Common myeloid progenitor, CD34-positive (primary cell): ENCODE measurements around the gene SC5D.

Experiments used
- CTCF ChIA-PET: fragments of 350-600 bp; sonication (Branson Sonifier 250); formaldehyde crosslinking; loops from one replicate; lab custom pipeline; 2021; ENCODE audit warnings: antibody characterized with exemption; lab: Charles Lee
- POLR2A ChIA-PET: fragments of 350-600 bp; sonication (Branson Sonifier 250); formaldehyde crosslinking; loops from one replicate; lab custom pipeline; 2021; ENCODE audit warnings: antibody characterized with exemption; lab: Charles Lee
- DNase-seq, 3 donors: peaks; one replicate each; pipeline versions ENCODE4 v3.0.0 to v3.0.0-alpha.2; 2013
- H3K27ac ChIP-seq, 2 experiments: 1 replicate in 1 of 2; 2 replicates in 1 of 2; pipeline ENCODE4 v1.7.0; 2013; ENCODE audit warnings: inconsistent platforms in 2 of 2, low read length in 2 of 2, mild to moderate bottlenecking in 2 of 2, low read depth in 1 of 2, moderate library complexity in 1 of 2; ENCODE audit not compliant: severe bottlenecking in 2 of 2, insufficient read depth in 1 of 2, poor library complexity in 1 of 2
- H3K27me3 ChIP-seq, 5 experiments: replicated peaks in 2 of 5; 1 replicate in 3 of 5; 2 replicates in 2 of 5; pipeline versions ENCODE4 v1.6.1 to v1.7.0; 2013; ENCODE audit warnings: low read length in 4 of 5, mild to moderate bottlenecking in 2 of 5, moderate library complexity in 2 of 5, inconsistent platforms in 1 of 5; ENCODE audit not compliant: insufficient read depth in 5 of 5, control insufficient read depth in 4 of 5
- H3K36me3 ChIP-seq, 4 experiments: 1 replicate in 2 of 4; 2 replicates in 2 of 4; pipeline versions ENCODE4 v1.6.1 to v1.7.0; 2013; ENCODE audit warnings: low read length in 3 of 4, control low read depth in 1 of 4, mild to moderate bottlenecking in 1 of 4; ENCODE audit not compliant: control insufficient read depth in 4 of 4, insufficient read depth in 4 of 4
- H3K4me1 ChIP-seq, 4 experiments: 1 replicate in 3 of 4; 2 replicates in 1 of 4; pipeline versions ENCODE4 v1.6.1 to v1.7.1; 2013; ENCODE audit warnings: low read length in 3 of 4, mild to moderate bottlenecking in 3 of 4, control low read depth in 1 of 4, inconsistent platforms in 1 of 4, moderate library complexity in 1 of 4; ENCODE audit not compliant: control insufficient read depth in 4 of 4, insufficient read depth in 4 of 4; ENCODE audit errors: control extremely low read depth in 1 of 4
- H3K4me3 ChIP-seq, 7 experiments: 1 replicate in 4 of 7; 2 replicates in 3 of 7; pipeline versions ENCODE4 v1.5.1 to v1.7.0; 2013; ENCODE audit warnings: mild to moderate bottlenecking in 7 of 7, low read length in 6 of 7, moderate library complexity in 6 of 7, inconsistent platforms in 2 of 7, low read depth in 2 of 7, control low read depth in 1 of 7; ENCODE audit not compliant: insufficient read depth in 4 of 7, control insufficient read depth in 1 of 7; ENCODE audit errors: extremely low read depth in 1 of 7
- H3K9me3 ChIP-seq, 5 experiments: 1 replicate in 4 of 5; 2 replicates in 1 of 5; pipeline versions ENCODE4 v1.6.1 to v1.7.1; 2013; ENCODE audit warnings: low read length in 4 of 5, mild to moderate bottlenecking in 2 of 5, inconsistent platforms in 1 of 5, low read depth in 1 of 5, moderate library complexity in 1 of 5; ENCODE audit not compliant: control insufficient read depth in 4 of 5, insufficient read depth in 2 of 5; ENCODE audit errors: control extremely low read depth in 1 of 5
- WGBS: methylation state at CpG from one replicate; pipeline ENCODE4 v1.1.5; 2013; ENCODE audit not compliant: insufficient coverage; 5-methylcytosine and 5-hydroxymethylcytosine counted together

The SC5D gene

DNA sequence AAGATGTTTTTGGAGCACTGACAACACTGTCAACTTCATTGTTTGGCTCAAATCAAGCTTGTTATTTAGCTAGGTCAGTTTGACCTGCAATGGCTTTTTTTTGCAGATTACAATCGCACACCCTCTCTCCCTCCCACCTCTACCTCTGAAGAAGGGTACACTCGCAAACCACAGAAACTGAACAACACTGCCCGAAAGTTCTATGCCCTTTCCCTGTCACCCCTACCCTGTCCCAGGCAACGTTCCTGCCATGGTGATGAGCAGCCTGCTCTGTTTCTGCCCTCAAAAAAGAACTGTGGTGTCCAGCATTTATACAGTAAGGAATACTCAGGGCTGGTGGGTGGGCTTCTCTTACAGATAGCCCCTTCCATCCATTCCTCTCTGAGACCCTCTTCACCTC is 33.7 kb downstream of the SC5D start:
- Histone ChIP-seq H3K27me3 (no peaks in the 10 kb centered on the region), H3K4me1 (peaks cover 14 to 40% (median 19%) of the 10 kb centered on the region in 4 experiments), H3K27ac (no peak overlapping the region), H3K36me3 (no peaks in the 10 kb centered on the region), H3K4me3 (no peak overlapping the region), H3K9me3 (no peaks in the 10 kb centered on the region)
- no peak for DNase-seq
- ChIA-PET POLR2A (no interaction called here), CTCF (interaction anchor here (1.1 to 2.0 kb wide), 2 partner anchors 10 to 80 kb away, joined by 3 to 8 read pairs; no protein-coding TSS in a partner anchor)
- 100% methylated on average over 2 of the region's 4 CpGs for WGBS

DNA sequence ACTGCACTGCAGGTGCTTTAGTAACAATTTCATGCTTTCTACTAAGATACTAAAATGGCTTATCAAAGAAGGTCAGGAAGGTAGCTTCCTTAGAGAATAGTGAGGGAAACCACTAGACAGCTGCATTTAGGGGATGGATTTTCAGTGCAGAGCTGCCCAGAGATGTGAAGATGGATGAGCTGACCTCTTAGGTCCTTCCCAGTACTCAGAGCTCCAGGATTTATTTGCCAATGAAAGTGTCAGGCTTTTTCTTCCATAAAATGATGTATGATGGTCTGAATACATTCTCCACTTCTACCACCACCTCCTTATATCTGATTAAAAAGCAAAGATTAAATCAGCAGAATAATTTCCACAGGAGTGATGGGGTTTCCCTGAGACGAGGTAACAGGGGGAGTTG is 35.0 kb downstream of the SC5D start:
- peaks cover 14 to 36% (median 17%) of the 10 kb centered on the region in 4 experiments for H3K4me1 ChIP-seq
- WGBS = 100% methylated on average over 1 of the region's 1 CpG
- no peak overlapping the region for H3K27ac ChIP-seq
- H3K27me3 ChIP-seq = no peaks in the 10 kb centered on the region
- no peaks in the 10 kb centered on the region for H3K9me3 ChIP-seq
- H3K36me3 ChIP-seq = no peaks in the 10 kb centered on the region
- no peak for DNase-seq
- ChIA-PET POLR2A (no interaction called here), CTCF (interaction anchor here (0.9 to 1.0 kb wide), 2 partner anchors 9 to 13 kb away, joined by 3 read pairs; no protein-coding TSS in a partner anchor)
- H3K4me3 ChIP-seq = no peak overlapping the region

DNA sequence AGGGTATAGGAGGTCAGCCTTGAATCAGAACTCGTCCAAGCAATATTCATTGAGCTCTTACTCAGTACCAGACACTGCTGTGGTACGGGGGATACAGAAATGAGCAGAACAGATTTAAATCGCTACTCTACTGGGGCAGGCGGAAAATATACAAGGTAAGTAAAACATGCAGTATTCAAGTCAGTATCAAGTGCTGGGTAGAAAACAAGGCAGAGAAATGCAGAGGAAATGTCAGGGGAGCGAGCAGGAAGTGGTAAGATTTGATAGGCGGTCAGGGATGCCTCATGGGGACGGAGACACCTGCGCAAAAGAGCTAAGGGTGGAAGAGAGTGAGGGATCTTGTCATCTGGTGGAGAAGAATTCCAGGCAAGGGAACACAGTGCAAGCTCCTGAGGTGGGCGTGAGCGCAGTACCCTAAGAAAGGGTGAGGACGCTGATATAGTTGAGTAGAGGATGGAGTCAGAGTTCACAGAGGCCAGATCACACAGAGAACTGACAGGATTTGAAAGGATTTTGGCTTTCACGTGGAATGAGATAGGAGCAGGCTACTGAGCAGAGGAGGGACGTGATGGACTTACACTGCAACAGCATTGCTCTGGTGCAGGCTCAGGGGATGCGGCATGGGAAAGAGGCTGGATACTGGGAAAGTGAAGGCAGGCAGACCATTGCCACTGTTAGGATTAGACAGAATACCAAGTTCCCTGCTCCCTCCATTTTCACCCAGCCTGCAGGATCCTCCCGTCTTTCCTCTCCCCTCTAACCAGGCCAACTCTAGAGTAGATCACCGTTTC is 35.8 kb downstream of the SC5D start:
- no peak overlapping the region for H3K4me3 ChIP-seq
- H3K27ac ChIP-seq = no peak overlapping the region
- ChIA-PET POLR2A (no interaction called here), CTCF (interaction anchor here (1.0 kb wide), 1 partner anchor 12 kb away, joined by 3 read pairs; no protein-coding TSS in a partner anchor)
- H3K9me3 ChIP-seq = no peaks in the 10 kb centered on the region
- no peak for DNase-seq
- peaks cover 7 to 28% (median 13%) of the 10 kb centered on the region in 4 experiments for H3K4me1 ChIP-seq
- H3K36me3 ChIP-seq = no peaks in the 10 kb centered on the region
- 66% methylated on average over 15 of the region's 16 CpGs for WGBS
- no peaks in the 10 kb centered on the region for H3K27me3 ChIP-seq

DNA sequence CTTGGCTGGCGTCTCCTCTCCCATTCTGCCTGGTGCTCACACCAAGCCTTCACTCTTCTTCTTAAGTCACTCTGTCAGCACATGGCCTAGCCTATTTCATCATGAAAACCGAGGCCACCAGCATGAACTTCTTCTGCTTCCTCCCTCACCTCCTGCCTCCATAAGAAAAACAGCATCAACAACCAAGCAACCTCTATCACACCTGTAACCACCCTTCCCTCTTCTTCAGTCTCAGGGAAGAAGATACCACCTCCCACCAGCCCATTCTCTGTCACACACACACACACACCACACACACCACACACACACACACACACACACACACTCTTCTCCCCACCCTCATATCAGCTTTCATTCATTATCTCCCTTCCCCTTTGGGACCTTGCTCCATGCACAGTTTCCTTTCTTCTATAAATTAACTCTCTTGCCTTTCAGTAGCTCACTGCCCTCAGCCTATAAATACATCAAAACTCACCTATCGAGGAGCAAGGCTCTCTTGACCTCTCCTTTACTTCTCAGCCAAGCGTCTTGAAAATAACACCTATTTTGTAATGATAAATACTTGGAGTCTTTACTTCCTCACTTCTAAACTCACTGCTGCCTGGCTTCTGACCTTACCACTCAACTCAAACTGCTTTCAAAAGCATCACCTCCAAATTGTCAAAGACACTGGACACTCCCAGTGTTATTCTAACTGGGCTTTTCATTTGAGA is 36.6 kb downstream of the SC5D start:
- WGBS = 69% methylated on average over 2 of the region's 4 CpGs
- Histone ChIP-seq H3K27ac (no peak overlapping the region), H3K36me3 (no peaks in the 10 kb centered on the region), H3K4me3 (no peak overlapping the region), H3K4me1 (peaks cover 7 to 30% (median 16%) of the 10 kb centered on the region in 4 experiments), H3K27me3 (no peaks in the 10 kb centered on the region), H3K9me3 (no peaks in the 10 kb centered on the region)
- ChIA-PET CTCF (no interaction called here), POLR2A (no interaction called here)
- peak in 2 of 3 donors; percentile 46 to 65 for DNase-seq

DNA sequence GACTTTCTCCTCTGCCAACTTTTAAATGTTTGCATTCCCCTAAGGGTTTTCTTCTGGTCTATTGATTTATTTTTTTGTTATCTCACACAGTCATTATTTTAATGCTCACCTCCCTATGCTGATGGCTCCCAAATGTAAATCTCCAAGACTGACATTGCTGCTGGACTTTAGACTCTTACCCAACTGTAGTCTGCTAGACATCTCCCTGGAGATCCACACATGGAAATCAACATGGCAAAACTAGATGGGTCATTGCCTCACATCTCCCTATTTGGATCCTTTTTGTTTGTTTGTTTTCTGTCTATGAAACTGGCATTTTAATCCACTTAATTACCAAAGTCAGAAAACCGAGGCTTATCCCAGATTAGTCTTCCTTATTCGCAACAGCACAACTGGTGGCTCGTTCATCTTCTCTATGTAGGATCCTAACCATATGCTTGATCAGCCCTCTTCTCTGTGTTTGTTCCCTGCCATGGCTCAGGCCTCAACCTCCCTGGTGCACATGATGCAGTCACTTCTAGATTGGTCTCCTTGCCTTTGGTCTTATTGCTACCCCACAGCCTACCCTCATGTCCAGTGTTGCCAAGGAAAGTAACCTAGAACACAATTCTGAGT is 37.3 kb downstream of the SC5D start:
- DNase-seq = no peak
- POLR2A ChIA-PET = no interaction called here
- Histone ChIP-seq H3K4me1 (peaks cover 7 to 36% (median 20%) of the 10 kb centered on the region in 4 experiments), H3K4me3 (no peak overlapping the region), H3K36me3 (no peaks in the 10 kb centered on the region), H3K27ac (no peak overlapping the region), H3K27me3 (no peaks in the 10 kb centered on the region), H3K9me3 (no peaks in the 10 kb centered on the region)
- 96% methylated on average over 3 of the region's 3 CpGs for WGBS
- CTCF ChIA-PET = no interaction called here

DNA sequence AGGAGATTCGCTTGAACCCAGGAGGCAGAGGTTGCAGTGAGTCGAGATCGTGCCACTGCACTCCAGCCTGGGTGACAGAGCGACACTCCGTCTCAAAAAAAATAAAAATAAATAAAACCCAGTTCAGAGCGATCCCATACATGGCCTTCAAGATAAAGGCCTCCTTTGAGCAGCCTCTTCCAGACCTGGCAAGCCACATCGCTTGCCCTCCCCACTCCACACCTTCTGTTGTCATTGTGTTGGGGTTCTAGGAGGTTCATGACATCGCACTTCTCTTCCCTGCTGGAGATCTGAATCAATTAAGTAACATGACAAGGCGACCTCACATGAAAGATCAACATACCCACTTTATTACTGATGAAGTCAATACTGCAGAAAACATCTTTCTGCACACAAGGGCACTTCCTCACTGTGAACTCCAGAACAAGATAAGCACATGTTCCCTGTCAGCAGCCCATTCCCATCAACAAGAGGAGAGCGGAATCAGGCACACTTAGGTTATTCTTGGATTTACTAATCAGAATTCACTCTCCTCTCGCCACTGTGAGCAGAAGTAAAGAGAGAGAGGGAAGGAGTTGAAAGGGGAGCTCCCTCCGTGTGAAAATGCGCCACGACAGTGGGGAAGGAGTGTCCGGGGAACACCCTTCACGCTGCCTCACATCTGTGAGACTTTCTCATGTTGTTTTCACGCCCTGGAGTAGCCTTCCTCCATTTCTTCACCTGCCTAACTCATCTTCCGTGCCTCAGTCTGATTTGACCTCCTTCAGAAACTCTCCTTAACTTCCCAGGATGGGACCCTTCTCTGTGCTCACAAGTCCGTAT is 38.3 kb downstream of the SC5D start:
- ChIA-PET CTCF (interaction anchor here (1.1 kb wide), 1 partner anchor 83 kb away, joined by 3 read pairs; no protein-coding TSS in a partner anchor), POLR2A (interaction anchor here (0.6 kb wide), 1 partner anchor 9 kb away, joined by 3 read pairs; no protein-coding TSS in a partner anchor)
- H3K36me3 ChIP-seq = no peaks in the 10 kb centered on the region
- WGBS = 78% methylated on average over 16 of the region's 19 CpGs
- H3K9me3 ChIP-seq = no peaks in the 10 kb centered on the region
- DNase-seq = peak in 2 of 3 donors; percentile 41 to 43
- no peak overlapping the region for H3K4me3 ChIP-seq
- no peak overlapping the region for H3K27ac ChIP-seq
- no peaks in the 10 kb centered on the region for H3K27me3 ChIP-seq
- peaks cover 7 to 36% (median 24%) of the 10 kb centered on the region in 4 experiments for H3K4me1 ChIP-seq
